HepG2 (cell line): ENCODE data around the gene CAST. TPM values are rescaled to one million over a fixed set of nuclear protein-coding genes. Genes with fewer than 3 reads are reported as not detected.

Source experiments
- ATAC-seq: fragments of 200-7000 bp; cut with Tn5 transposase; 3 replicates; pipeline ENCODE4 v1.9.1; 2020; ENCODE audit warnings: mild to moderate bottlenecking, moderate library complexity
- BruUV-seq: library from RNA; stranded (reverse); fragments of 400-500 nt; replicated peaks from 2 replicates; lab custom pipeline; 2021; lab: Mats Ljungman, UMichigan
- CTCF ChIA-PET: fragments of 300-600 bp; formaldehyde crosslinking; extraction: SDS; loops from one replicate; lab custom pipeline; 2021; ENCODE audit warnings: low total read pairs, inconsistent platforms, low intra/inter-chr PET ratio; lab: Yijun Ruan, JAX
- POLR2A ChIA-PET: fragments of 350-600 bp; sonication (Branson Sonifier 250); formaldehyde crosslinking; loops from one replicate; lab custom pipeline; 2020; ENCODE audit warnings: antibody characterized with exemption, inconsistent platforms; lab: Yijun Ruan, JAX
- DNase-seq: peaks from one replicate; pipeline ENCODE4 v3.0.0-alpha.2; 2015; ENCODE audit warnings: low spot score
- FAIRE-seq: peaks from 3 replicates; lab custom pipeline; 2011; peaks lifted over from hg19 to GRCh38; lab: Jason Lieb, UNC
- H2AFZ ChIP-seq: one replicate; pipeline ENCODE4 v1.6.1; 2011; ENCODE audit warnings: low read length, inconsistent platforms
- H3K27ac ChIP-seq: fragments of 300-600 bp; 3 replicates; pipeline ENCODE4 v1.8.0; 2011; ENCODE audit warnings: mixed run types, mild to moderate bottlenecking, mixed read lengths, low read length, inconsistent platforms; ENCODE audit not compliant: insufficient read depth; ENCODE audit errors: extremely low read length
- H3K27me3 ChIP-seq, 2 experiments: fragments of 200-600 bp in 1 of 2; 2 replicates in 1 of 2; 3 replicates in 1 of 2; pipeline versions ENCODE4 v1.6.0 to v1.8.0; 2011; ENCODE audit warnings: low read length in 2 of 2, mild to moderate bottlenecking in 2 of 2, moderate library complexity in 2 of 2, inconsistent platforms in 1 of 2; ENCODE audit not compliant: insufficient read depth in 2 of 2, control insufficient read depth in 1 of 2
- H3K36me3 ChIP-seq, 2 experiments: fragments of 200-600 bp in 1 of 2; replicated peaks in 1 of 2; 2 replicates in 1 of 2; 3 replicates in 1 of 2; pipeline versions ENCODE4 v1.5.1 to v1.8.0; 2011; ENCODE audit warnings: low read length in 2 of 2, inconsistent platforms in 1 of 2; ENCODE audit not compliant: insufficient read depth in 2 of 2, control insufficient read depth in 1 of 2
- H3K4me1 ChIP-seq: 2 replicates; pipeline ENCODE4 v1.5.1; 2012; ENCODE audit warnings: low read length, inconsistent platforms; ENCODE audit not compliant: insufficient read depth
- H3K4me2 ChIP-seq: 2 replicates; pipeline ENCODE4 v1.6.0; 2011; ENCODE audit warnings: low read depth, low read length, inconsistent platforms
- H3K4me3 ChIP-seq, 3 experiments: fragments of 200-600 bp in 1 of 3; sonication (generic), shearing (Covaris generic) in 1 of 3; replicated peaks in 1 of 3; 2 replicates each; pipeline ENCODE4 v1.5.1; 2011 to 2016; ENCODE audit warnings: low read length in 3 of 3, inconsistent platforms in 2 of 3, low read depth in 2 of 3, mild to moderate bottlenecking in 2 of 3, control low read depth in 1 of 3, mixed read lengths in 1 of 3; ENCODE audit not compliant: insufficient read depth in 1 of 3
- H3K79me2 ChIP-seq: one replicate; pipeline ENCODE4 v1.6.1; 2011; ENCODE audit warnings: low read length, inconsistent platforms; ENCODE audit not compliant: insufficient read depth
- H3K9ac ChIP-seq: 2 replicates; pipeline ENCODE4 v1.6.0; 2011; ENCODE audit warnings: mild to moderate bottlenecking, low read depth, low read length, inconsistent platforms; ENCODE audit not compliant: insufficient read depth
- H3K9me3 ChIP-seq: 2 replicates; pipeline ENCODE4 v1.5.1; 2012; ENCODE audit warnings: mild to moderate bottlenecking, low read length
- H4K20me1 ChIP-seq: 2 replicates; pipeline ENCODE4 v1.6.0; 2011; ENCODE audit warnings: inconsistent platforms, mild to moderate bottlenecking, low read length, moderate library complexity; ENCODE audit not compliant: insufficient read depth
- AGO2 ChIP-seq: fragments of 200-400 bp; formaldehyde crosslinking; optimal IDR thresholded peaks from 2 replicates; pipeline ENCODE3; 2017; ENCODE audit warnings: mild to moderate bottlenecking, low read depth, low read length, moderate library complexity
- AHR ChIP-seq: IDR thresholded peaks from 2 replicates; pipeline ENCODE4 v1.6.1; 2018; ENCODE audit warnings: missing genetic modification reagents, missing compliant biosample characterization
- DR1 ChIP-seq: sonication (generic); formaldehyde crosslinking; IDR thresholded peaks from 2 replicates; pipeline ENCODE4 v1.8.0; 2021; ENCODE audit warnings: mild to moderate bottlenecking, missing genetic modification reagents, inconsistent platforms
- EED ChIP-seq: sonication (generic); formaldehyde crosslinking; IDR thresholded peaks from 2 replicates; pipeline ENCODE4 v1.5.0; 2020; ENCODE audit warnings: mild to moderate bottlenecking, missing genetic modification reagents
- HNRNPLL ChIP-seq: fragments of 200-400 bp; formaldehyde crosslinking; IDR thresholded peaks from 2 replicates; pipeline ENCODE4 v1.6.1; 2017; ENCODE audit warnings: mild to moderate bottlenecking, low read depth, low read length; ENCODE audit not compliant: poor library complexity, severe bottlenecking
- NR2F1 ChIP-seq, 2 experiments: fragments of 450-650 bp in 1 of 2; formaldehyde crosslinking in 1 of 2; IDR thresholded peaks; 2 replicates each; pipeline versions ENCODE4 v1.5.0 to v1.6.1; 2016 to 2020; ENCODE audit warnings: mild to moderate bottlenecking in 1 of 2, missing compliant biosample characterization in 1 of 2, missing genetic modification reagents in 1 of 2, moderate library complexity in 1 of 2
- PRPF4 ChIP-seq: fragments of 200-400 bp; formaldehyde crosslinking; IDR thresholded peaks from 2 replicates; pipeline ENCODE4 v1.6.1; 2016; ENCODE audit warnings: low read length, low read depth; ENCODE audit not compliant: poor library complexity, severe bottlenecking
- RBM22 ChIP-seq: fragments of 200-400 bp; formaldehyde crosslinking; optimal IDR thresholded peaks from 2 replicates; pipeline ENCODE3; 2017; ENCODE audit warnings: mild to moderate bottlenecking, low read length, moderate library complexity
- SALL1 ChIP-seq: sonication (generic); formaldehyde crosslinking; IDR thresholded peaks from 2 replicates; pipeline ENCODE4 v1.8.0; 2022; ENCODE audit warnings: mild to moderate bottlenecking, missing genetic modification reagents
- ZC3H4 ChIP-seq: sonication (generic); formaldehyde crosslinking; IDR thresholded peaks from 2 replicates; pipeline ENCODE4 v1.4.0; 2020; ENCODE audit warnings: missing genetic modification reagents, borderline replicate concordance
- ZIK1 ChIP-seq: sonication (generic); formaldehyde crosslinking; IDR thresholded peaks from 2 replicates; pipeline ENCODE4 v1.5.0; 2020; ENCODE audit warnings: mild to moderate bottlenecking, low read depth, missing genetic modification reagents, borderline replicate concordance
- WGBS: methylation state at CpG from one replicate; pipeline ENCODE4 v1.1.6; 2017; ENCODE audit warnings: low lambda C conversion rate; 5-methylcytosine and 5-hydroxymethylcytosine counted together
- in situ Hi-C: cut with HindIII; loops from 2 replicates; pipeline ENCODE4 v1.10.0; 2017; ENCODE audit warnings: low pct_unique_long_range_greater_than_20kb; ENCODE audit not compliant: extremely low pct_ligation_motif_present
- intact Hi-C: fragments of 100-400 bp; cut with micrococcal nuclease; formaldehyde crosslinking; loops from one replicate; pipeline ENCODE4 v1.10.0; 2022; ENCODE audit not compliant: unreplicated experiment
- polyA plus RNA-seq, 8 experiments: library from polyadenylated mRNA; depleted of rRNA in 3 of 8; stranded (reverse) in 7 of 8; unstranded in 1 of 8; fragments of >200 nt; fragmentation: Illumina TruSeq in 4 of 8; extraction: Trizol in 4 of 8; gene quantifications; 2 replicates each; pipeline versions ENCODE4 v1.2.1 to v1.2.3, GENCODE V29; 2011 to 2016; ENCODE audit warnings: low read depth in 4 of 8, missing spikeins in 1 of 8, mixed read lengths in 1 of 8; ENCODE audit not compliant: insufficient read depth in 1 of 8
- total RNA-seq, 5 experiments: library from RNA; depleted of rRNA; stranded (reverse); fragments of >200 nt; fragmentation: Illumina TruSeq; extraction: Trizol; gene quantifications; 2 replicates each; pipeline ENCODE4 v1.2.3, GENCODE V29; 2016; ENCODE audit warnings: low read depth in 1 of 5
- TF ChIP-seq, protein P1 (sequence below): sonication (generic); formaldehyde crosslinking; IDR thresholded peaks from 2 replicates; pipeline ENCODE4 v1.4.0; 2020; ENCODE audit warnings: missing genetic modification reagents
- TF ChIP-seq, protein P2 (sequence below), 2 experiments: sonication (generic) in 1 of 2; formaldehyde crosslinking in 1 of 2; IDR thresholded peaks; 2 replicates each; pipeline versions ENCODE4 v1.4.0 to v1.6.1; 2016 to 2020; ENCODE audit warnings: borderline replicate concordance in 1 of 2, low read depth in 1 of 2, mild to moderate bottlenecking in 1 of 2, missing genetic modification reagents in 1 of 2
- TF ChIP-seq, protein P3 (sequence below), 2 experiments: fragments of 450-650 bp in 1 of 2; sonication (generic) in 1 of 2; formaldehyde crosslinking; IDR thresholded peaks; 2 replicates each; pipeline versions ENCODE4 v1.5.0 to v1.8.0; 2020 to 2022; ENCODE audit warnings: mild to moderate bottlenecking in 1 of 2, missing genetic modification reagents in 1 of 2

Gene CAST
- total and polyA plus RNA-seq, 2 of the 13 experiments (the other 11 are each of a cell fraction or from before 2014, with no cell fraction given), result 42.1 to 67.6 TPM

DNA sequence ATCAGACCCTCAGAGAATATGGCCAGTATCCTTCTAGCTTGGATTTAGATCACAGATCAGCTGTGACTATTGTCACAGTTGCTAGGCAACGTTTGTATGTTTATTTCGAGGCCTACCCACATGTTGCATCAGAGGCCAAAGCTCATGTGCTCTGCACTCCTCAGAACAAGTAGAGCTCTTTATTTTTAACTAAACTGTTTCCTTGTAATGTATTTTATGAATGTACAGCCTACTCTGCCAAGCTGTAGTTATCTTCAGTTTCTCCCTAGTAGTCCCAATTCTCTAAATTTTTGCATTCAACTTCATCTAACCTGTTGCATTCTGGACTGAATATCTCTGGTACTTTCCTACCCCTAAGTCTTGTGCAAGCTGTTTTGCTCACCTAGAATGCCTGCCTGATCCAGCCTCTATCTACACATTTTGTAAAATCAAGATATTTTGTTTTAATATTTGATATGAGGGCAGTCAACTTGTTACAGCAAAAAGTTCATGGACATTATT lies 52.8 kb downstream of the CAST start:
- peak; percentile 96 for DNase-seq
- POLR2A ChIA-PET, result interaction anchor here (0.6 to 2.0 kb wide), 5 partner anchors 8 to 93 kb away, joined by 3 to 18 read pairs (median 4); partner anchors contain the start of gene ERAP1
- TF ChIP-seq SALL1 (CRISPR knock-in tag) (peak; percentile 38; the same call in 1 of the 2 replicates), AGO2 (no peak), ZIK1 (CRISPR knock-in tag) (no peak), HNRNPLL (no peak), AHR (CRISPR knock-in tag) (no peak), ZC3H4 (no peak), PRPF4 (no peak), RBM22 (no peak), DR1 (CRISPR knock-in tag) (no peak), EED (CRISPR knock-in tag) (no peak), NR2F1 (CRISPR knock-in tag; IDR thresholded peaks at IDR 0.05) (peak; percentile 45 to 77; a peak in 1 of 4 replicates)
- TF ChIP-seq, protein P1, sequence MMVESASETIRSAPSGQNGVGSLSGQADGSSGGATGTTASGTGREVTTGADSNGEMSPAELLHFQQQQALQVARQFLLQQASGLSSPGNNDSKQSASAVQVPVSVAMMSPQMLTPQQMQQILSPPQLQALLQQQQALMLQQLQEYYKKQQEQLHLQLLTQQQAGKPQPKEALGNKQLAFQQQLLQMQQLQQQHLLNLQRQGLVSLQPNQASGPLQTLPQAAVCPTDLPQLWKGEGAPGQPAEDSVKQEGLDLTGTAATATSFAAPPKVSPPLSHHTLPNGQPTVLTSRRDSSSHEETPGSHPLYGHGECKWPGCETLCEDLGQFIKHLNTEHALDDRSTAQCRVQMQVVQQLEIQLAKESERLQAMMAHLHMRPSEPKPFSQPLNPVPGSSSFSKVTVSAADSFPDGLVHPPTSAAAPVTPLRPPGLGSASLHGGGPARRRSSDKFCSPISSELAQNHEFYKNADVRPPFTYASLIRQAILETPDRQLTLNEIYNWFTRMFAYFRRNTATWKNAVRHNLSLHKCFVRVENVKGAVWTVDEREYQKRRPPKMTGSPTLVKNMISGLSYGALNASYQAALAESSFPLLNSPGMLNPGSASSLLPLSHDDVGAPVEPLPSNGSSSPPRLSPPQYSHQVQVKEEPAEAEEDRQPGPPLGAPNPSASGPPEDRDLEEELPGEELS (CRISPR knock-in tag), result peak; percentile 78
- TF ChIP-seq, protein P2, sequence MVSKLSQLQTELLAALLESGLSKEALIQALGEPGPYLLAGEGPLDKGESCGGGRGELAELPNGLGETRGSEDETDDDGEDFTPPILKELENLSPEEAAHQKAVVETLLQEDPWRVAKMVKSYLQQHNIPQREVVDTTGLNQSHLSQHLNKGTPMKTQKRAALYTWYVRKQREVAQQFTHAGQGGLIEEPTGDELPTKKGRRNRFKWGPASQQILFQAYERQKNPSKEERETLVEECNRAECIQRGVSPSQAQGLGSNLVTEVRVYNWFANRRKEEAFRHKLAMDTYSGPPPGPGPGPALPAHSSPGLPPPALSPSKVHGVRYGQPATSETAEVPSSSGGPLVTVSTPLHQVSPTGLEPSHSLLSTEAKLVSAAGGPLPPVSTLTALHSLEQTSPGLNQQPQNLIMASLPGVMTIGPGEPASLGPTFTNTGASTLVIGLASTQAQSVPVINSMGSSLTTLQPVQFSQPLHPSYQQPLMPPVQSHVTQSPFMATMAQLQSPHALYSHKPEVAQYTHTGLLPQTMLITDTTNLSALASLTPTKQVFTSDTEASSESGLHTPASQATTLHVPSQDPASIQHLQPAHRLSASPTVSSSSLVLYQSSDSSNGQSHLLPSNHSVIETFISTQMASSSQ (IDR thresholded peaks at IDR 0.05; ENCODE audit: low read depth), result no peak
- TF ChIP-seq, protein P2 (CRISPR knock-in tag; IDR thresholded peaks at IDR 0.05; ENCODE audit: borderline replicate concordance), result 0 out of 2 replicates have a peak, but pooled peaks have one; percentile 40
- TF ChIP-seq, protein P3, sequence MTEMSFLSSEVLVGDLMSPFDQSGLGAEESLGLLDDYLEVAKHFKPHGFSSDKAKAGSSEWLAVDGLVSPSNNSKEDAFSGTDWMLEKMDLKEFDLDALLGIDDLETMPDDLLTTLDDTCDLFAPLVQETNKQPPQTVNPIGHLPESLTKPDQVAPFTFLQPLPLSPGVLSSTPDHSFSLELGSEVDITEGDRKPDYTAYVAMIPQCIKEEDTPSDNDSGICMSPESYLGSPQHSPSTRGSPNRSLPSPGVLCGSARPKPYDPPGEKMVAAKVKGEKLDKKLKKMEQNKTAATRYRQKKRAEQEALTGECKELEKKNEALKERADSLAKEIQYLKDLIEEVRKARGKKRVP (CRISPR knock-in tag; IDR thresholded peaks at IDR 0.05), result peak in 1 of 2 experiments; percentile 97; a peak in 2 of 4 replicates

More for the DNA sequence above, 52.8 kb downstream of the CAST start:
- H4K20me1 ChIP-seq, result peaks cover 5% of the 10 kb centered on the region; the same call in 1 of the 2 replicates
- no TSS peak for BruUV-seq
- FAIRE-seq (peak; percentile 90), ATAC-seq (peak; percentile 97)
- peak overlapping the region in 2 of 3 experiments; percentile 20 to 23; a peak in 2 of 6 replicates for H3K4me3 ChIP-seq
- peaks cover 48% of the 10 kb centered on the region for H3K79me2 ChIP-seq
- no peaks in the 10 kb centered on the region for H3K36me3 ChIP-seq
- WGBS, result 0% methylated on average over 2 of the region's 2 CpGs
- peak overlapping the region; percentile 74 for H3K9ac ChIP-seq
- CTCF ChIA-PET, result no interaction called here
- in situ Hi-C loops (no loop called here), intact Hi-C loops (no loop called here)
- peak overlapping the region; percentile 69 for H3K4me2 ChIP-seq
- H3K9me3 ChIP-seq, result no peaks in the 10 kb centered on the region
- H2AFZ ChIP-seq, result no peak overlapping the region
- no peaks in the 10 kb centered on the region for H3K27me3 ChIP-seq
- H3K4me1 ChIP-seq, result peaks cover 49% of the 10 kb centered on the region
- peak overlapping the region; percentile 95 for H3K27ac ChIP-seq
